ENCODE measurements around the gene TMEM94. TPM values are rescaled to one million over a fixed set of nuclear protein-coding genes. Genes with fewer than 3 reads are reported as not detected.

TMEM94 gene
- total RNA-seq, 1 experiment from 2014 or later, result 129 TPM

DNA sequence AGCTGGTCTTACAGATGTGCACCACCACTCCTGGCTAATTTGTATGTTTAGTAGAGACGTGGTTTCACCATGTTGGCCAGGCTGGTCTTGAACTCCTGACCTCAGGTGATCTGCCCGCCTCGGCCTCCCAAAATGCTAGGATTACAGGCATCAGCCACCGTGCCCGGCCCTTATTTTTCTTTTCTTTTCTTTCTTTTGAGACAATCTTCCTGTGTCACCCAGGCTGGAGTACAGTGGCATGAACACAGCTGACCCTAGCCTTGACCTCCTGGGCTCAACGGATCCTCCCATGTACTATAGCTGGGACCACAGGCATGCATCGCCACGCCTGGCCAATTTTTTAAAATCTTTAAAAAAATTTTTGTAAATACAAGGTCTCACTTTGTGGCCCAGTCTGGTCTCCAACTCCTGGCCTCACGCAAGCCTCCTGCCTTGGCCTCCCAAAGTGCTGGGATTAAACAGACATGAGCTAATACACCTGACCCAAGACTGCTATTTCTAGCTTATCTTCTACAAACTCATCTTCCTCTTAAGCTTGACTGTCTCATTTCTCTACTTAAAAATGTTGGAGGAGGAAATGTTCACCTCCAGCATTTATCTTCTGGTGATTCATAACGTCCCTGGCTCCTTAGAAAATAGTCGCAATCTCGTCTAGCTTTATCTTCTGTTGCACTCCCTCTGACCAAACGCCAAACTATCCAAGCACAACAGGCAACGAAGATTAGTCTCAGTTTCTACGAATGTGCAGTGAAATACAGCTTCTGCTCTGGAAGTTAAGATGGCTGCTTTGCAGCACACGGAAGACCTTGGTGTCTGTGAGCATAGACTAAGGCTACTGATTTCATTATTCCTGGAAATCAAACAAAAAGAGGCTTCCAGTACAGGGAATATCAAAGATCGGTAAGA lies 8.2 kb upstream of the TMEM94 start:
- H3K4me3 ChIP-seq (ENCODE audit: low read depth in 2 of 2, low read length in 2 of 2), result no peak overlapping the region
- no peaks in the 10 kb centered on the region for H3K36me3 ChIP-seq (ENCODE audit: control insufficient read depth, insufficient read depth, low read length)
- H3K9me3 ChIP-seq (ENCODE audit: control insufficient read depth, insufficient read depth, low read depth, low read length), result no peaks in the 10 kb centered on the region
- CTCF ChIA-PET, result interaction anchor here (0.6 kb wide), 1 partner anchor 125 kb away, joined by 14 read pairs; no protein-coding TSS in a partner anchor
- DNase-seq (ENCODE audit: low read depth, low spot score), result no peak
- ATAC-seq, result no peak
- no TSS peak for BruUV-seq (replicated peaks)
- no peaks in the 10 kb centered on the region for H3K4me1 ChIP-seq (ENCODE audit: control insufficient read depth, insufficient read depth, low read length)
- no peak overlapping the region for H3K27ac ChIP-seq (ENCODE audit: low read length)
- TF ChIP-seq TCF7L2 (IDR thresholded peaks at IDR 0.05; ENCODE audit: low read depth, low read length) (no peak), SIN3A (IDR thresholded peaks at IDR 0.05; ENCODE audit: borderline replicate concordance, insufficient read depth, low read depth, low read length) (no peak), POLR2AphosphoS5 (IDR thresholded peaks at IDR 0.05; ENCODE audit: low read depth, low read length) (no peak)
- TF ChIP-seq, protein P1, sequence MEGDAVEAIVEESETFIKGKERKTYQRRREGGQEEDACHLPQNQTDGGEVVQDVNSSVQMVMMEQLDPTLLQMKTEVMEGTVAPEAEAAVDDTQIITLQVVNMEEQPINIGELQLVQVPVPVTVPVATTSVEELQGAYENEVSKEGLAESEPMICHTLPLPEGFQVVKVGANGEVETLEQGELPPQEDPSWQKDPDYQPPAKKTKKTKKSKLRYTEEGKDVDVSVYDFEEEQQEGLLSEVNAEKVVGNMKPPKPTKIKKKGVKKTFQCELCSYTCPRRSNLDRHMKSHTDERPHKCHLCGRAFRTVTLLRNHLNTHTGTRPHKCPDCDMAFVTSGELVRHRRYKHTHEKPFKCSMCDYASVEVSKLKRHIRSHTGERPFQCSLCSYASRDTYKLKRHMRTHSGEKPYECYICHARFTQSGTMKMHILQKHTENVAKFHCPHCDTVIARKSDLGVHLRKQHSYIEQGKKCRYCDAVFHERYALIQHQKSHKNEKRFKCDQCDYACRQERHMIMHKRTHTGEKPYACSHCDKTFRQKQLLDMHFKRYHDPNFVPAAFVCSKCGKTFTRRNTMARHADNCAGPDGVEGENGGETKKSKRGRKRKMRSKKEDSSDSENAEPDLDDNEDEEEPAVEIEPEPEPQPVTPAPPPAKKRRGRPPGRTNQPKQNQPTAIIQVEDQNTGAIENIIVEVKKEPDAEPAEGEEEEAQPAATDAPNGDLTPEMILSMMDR (IDR thresholded peaks at IDR 0.05), result no peak
- TF ChIP-seq, protein P2, sequence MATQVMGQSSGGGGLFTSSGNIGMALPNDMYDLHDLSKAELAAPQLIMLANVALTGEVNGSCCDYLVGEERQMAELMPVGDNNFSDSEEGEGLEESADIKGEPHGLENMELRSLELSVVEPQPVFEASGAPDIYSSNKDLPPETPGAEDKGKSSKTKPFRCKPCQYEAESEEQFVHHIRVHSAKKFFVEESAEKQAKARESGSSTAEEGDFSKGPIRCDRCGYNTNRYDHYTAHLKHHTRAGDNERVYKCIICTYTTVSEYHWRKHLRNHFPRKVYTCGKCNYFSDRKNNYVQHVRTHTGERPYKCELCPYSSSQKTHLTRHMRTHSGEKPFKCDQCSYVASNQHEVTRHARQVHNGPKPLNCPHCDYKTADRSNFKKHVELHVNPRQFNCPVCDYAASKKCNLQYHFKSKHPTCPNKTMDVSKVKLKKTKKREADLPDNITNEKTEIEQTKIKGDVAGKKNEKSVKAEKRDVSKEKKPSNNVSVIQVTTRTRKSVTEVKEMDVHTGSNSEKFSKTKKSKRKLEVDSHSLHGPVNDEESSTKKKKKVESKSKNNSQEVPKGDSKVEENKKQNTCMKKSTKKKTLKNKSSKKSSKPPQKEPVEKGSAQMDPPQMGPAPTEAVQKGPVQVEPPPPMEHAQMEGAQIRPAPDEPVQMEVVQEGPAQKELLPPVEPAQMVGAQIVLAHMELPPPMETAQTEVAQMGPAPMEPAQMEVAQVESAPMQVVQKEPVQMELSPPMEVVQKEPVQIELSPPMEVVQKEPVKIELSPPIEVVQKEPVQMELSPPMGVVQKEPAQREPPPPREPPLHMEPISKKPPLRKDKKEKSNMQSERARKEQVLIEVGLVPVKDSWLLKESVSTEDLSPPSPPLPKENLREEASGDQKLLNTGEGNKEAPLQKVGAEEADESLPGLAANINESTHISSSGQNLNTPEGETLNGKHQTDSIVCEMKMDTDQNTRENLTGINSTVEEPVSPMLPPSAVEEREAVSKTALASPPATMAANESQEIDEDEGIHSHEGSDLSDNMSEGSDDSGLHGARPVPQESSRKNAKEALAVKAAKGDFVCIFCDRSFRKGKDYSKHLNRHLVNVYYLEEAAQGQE (IDR thresholded peaks at IDR 0.05; ENCODE audit: insufficient read depth in 1 of 2, low read depth in 2 of 2, low read length in 1 of 2), result no peak
- in situ Hi-C loops (cut with HindIII; ENCODE audit: low pct_unique_long_range_greater_than_20kb, low sequenced_read_pairs) (no loop called here), intact Hi-C loops (cut with micrococcal nuclease; ENCODE audit: unreplicated experiment) (no loop called here)
- no peaks in the 10 kb centered on the region for H3K27me3 ChIP-seq (ENCODE audit: control insufficient read depth, insufficient read depth, low read length)
- POLR2A ChIA-PET, result interaction anchor here (0.7 kb wide), 1 partner anchor 109 kb away, joined by 13 read pairs; no protein-coding TSS in a partner anchor

DNA sequence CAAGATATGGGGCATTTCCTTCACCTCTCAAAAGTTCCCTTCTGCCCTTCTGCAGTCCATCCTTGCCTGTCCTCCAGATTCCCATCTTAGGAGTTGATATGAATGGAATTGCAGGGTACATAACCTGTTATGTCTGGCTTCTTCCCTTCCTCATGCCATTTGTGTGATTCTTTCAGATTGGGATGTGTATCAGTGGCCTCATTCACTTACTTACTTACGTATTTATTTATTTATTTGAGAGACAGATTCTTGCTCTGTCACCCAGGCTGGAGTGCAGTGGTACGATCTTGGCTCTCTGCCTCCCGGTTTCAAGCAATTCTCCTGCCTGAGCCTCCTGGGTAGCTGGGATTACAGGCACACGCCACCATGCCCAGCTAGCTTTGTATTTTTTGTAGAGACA lies 6.2 kb upstream of the TMEM94 start:
- no TSS peak for BruUV-seq (replicated peaks)
- Histone ChIP-seq H3K36me3 (ENCODE audit: control insufficient read depth, insufficient read depth, low read length) (no peaks in the 10 kb centered on the region), H3K4me1 (ENCODE audit: control insufficient read depth, insufficient read depth, low read length) (no peaks in the 10 kb centered on the region), H3K27me3 (ENCODE audit: control insufficient read depth, insufficient read depth, low read length) (no peaks in the 10 kb centered on the region), H3K27ac (ENCODE audit: low read length) (no peak overlapping the region), H3K9me3 (ENCODE audit: control insufficient read depth, insufficient read depth, low read depth, low read length) (no peaks in the 10 kb centered on the region), H3K4me3 (ENCODE audit: low read depth in 2 of 2, low read length in 2 of 2) (no peak overlapping the region)
- ATAC-seq (no peak), DNase-seq (ENCODE audit: low read depth, low spot score) (no peak)
- intact Hi-C loops (cut with micrococcal nuclease; ENCODE audit: unreplicated experiment) (no loop called here), in situ Hi-C loops (cut with HindIII; ENCODE audit: low pct_unique_long_range_greater_than_20kb, low sequenced_read_pairs) (no loop called here)
- TF ChIP-seq, protein P1 (IDR thresholded peaks at IDR 0.05), result no peak
- TF ChIP-seq, protein P2 (IDR thresholded peaks at IDR 0.05; ENCODE audit: insufficient read depth in 1 of 2, low read depth in 2 of 2, low read length in 1 of 2), result no peak
- TF ChIP-seq POLR2AphosphoS5 (IDR thresholded peaks at IDR 0.05; ENCODE audit: low read depth, low read length), result no peak
- no peak for TF ChIP-seq TCF7L2 (IDR thresholded peaks at IDR 0.05; ENCODE audit: low read depth, low read length)
- TF ChIP-seq SIN3A (IDR thresholded peaks at IDR 0.05; ENCODE audit: borderline replicate concordance, insufficient read depth, low read depth, low read length), result no peak
- CTCF ChIA-PET, result interaction anchor here (0.7 kb wide), 1 partner anchor 78 kb away, joined by 8 read pairs; no protein-coding TSS in a partner anchor
- POLR2A ChIA-PET, result no interaction called here
